ENCODE data around the gene SPDL1.

The SPDL1 gene

GRCh38 chr5:169567079-169567478 is 16.5 kb upstream of the SPDL1 start:
- no peak overlapping the region for H3K4me3 ChIP-seq (ENCODE audit: insufficient read depth, low read length, poor library complexity, severe bottlenecking)
- no peak overlapping the region for H3K27ac ChIP-seq (ENCODE audit: low read depth, low read length)
- no peaks in the 10 kb centered on the region for H3F3A ChIP-seq (ENCODE audit: insufficient read depth)
- H3K79me2 ChIP-seq (ENCODE audit: insufficient read depth, low read length): no peaks in the 10 kb centered on the region
- H3K9me3 ChIP-seq (ENCODE audit: insufficient read depth, low read length): no peaks in the 10 kb centered on the region
- H4K20me1 ChIP-seq (ENCODE audit: low read depth, low read length): no peaks in the 10 kb centered on the region
- H3K9me2 ChIP-seq (replicated peaks; ENCODE audit: insufficient read depth, low read length): no peaks in the 10 kb centered on the region
- no peak overlapping the region for H2AFZ ChIP-seq (ENCODE audit: low read depth, low read length, severe bottlenecking)
- no peaks in the 10 kb centered on the region for H3K36me3 ChIP-seq (ENCODE audit: low read length)
- TF ChIP-seq CTCF (IDR thresholded peaks at IDR 0.05; ENCODE audit: insufficient read depth, low read length, poor library complexity, severe bottlenecking) (no peak), EZH2phosphoT487 (conservative IDR thresholded peaks at IDR 0.05; ENCODE audit: low read length) (no peak)
- H3K27me3 ChIP-seq (ENCODE audit: low read length): no peaks in the 10 kb centered on the region
- H3K4me2 ChIP-seq (ENCODE audit: low read depth, low read length, poor library complexity, severe bottlenecking): no peak overlapping the region
- no peak overlapping the region for H3K9ac ChIP-seq (ENCODE audit: low read length)

- Histone ChIP-seq H3K27ac (ENCODE audit: low read depth, low read length) (no peak overlapping the region), H4K20me1 (ENCODE audit: low read depth, low read length) (no peaks in the 10 kb centered on the region), H3K4me2 (ENCODE audit: low read depth, low read length, poor library complexity, severe bottlenecking) (no peak overlapping the region), H2AFZ (ENCODE audit: low read depth, low read length, severe bottlenecking) (no peak overlapping the region), H3K36me3 (ENCODE audit: low read length) (no peaks in the 10 kb centered on the region), H3K9ac (ENCODE audit: low read length) (no peak overlapping the region), H3K79me2 (ENCODE audit: insufficient read depth, low read length) (no peaks in the 10 kb centered on the region), H3F3A (ENCODE audit: insufficient read depth) (no peaks in the 10 kb centered on the region), H3K9me3 (ENCODE audit: insufficient read depth, low read length) (no peaks in the 10 kb centered on the region), H3K4me3 (ENCODE audit: insufficient read depth, low read length, poor library complexity, severe bottlenecking) (no peak overlapping the region), H3K27me3 (ENCODE audit: low read length) (no peaks in the 10 kb centered on the region), H3K9me2 (replicated peaks; ENCODE audit: insufficient read depth, low read length) (no peaks in the 10 kb centered on the region)
- no peak for TF ChIP-seq CTCF (IDR thresholded peaks at IDR 0.05; ENCODE audit: insufficient read depth, low read length, poor library complexity, severe bottlenecking)
- TF ChIP-seq EZH2phosphoT487 (conservative IDR thresholded peaks at IDR 0.05; ENCODE audit: low read length): no peak
Observed at GRCh38 chr5:169569513-169569912, 14.1 kb upstream of the SPDL1 start.

GRCh38 chr5:169571355-169571754 is 12.2 kb upstream of the SPDL1 start:
- TF ChIP-seq EZH2phosphoT487 (conservative IDR thresholded peaks at IDR 0.05; ENCODE audit: low read length) (no peak), CTCF (IDR thresholded peaks at IDR 0.05; ENCODE audit: insufficient read depth, low read length, poor library complexity, severe bottlenecking) (no peak)
- no peaks in the 10 kb centered on the region for H3K36me3 ChIP-seq (ENCODE audit: low read length)
- H3K79me2 ChIP-seq (ENCODE audit: insufficient read depth, low read length): no peaks in the 10 kb centered on the region
- no peaks in the 10 kb centered on the region for H4K20me1 ChIP-seq (ENCODE audit: low read depth, low read length)
- no peaks in the 10 kb centered on the region for H3K9me3 ChIP-seq (ENCODE audit: insufficient read depth, low read length)
- H3F3A ChIP-seq (ENCODE audit: insufficient read depth): no peaks in the 10 kb centered on the region
- no peak overlapping the region for H3K4me2 ChIP-seq (ENCODE audit: low read depth, low read length, poor library complexity, severe bottlenecking)
- H3K9ac ChIP-seq (ENCODE audit: low read length): no peak overlapping the region
- no peak overlapping the region for H2AFZ ChIP-seq (ENCODE audit: low read depth, low read length, severe bottlenecking)
- no peak overlapping the region for H3K4me3 ChIP-seq (ENCODE audit: insufficient read depth, low read length, poor library complexity, severe bottlenecking)
- no peaks in the 10 kb centered on the region for H3K9me2 ChIP-seq (replicated peaks; ENCODE audit: insufficient read depth, low read length)
- no peak overlapping the region for H3K27ac ChIP-seq (ENCODE audit: low read depth, low read length)
- H3K27me3 ChIP-seq (ENCODE audit: low read length): no peaks in the 10 kb centered on the region

Data from SU-DHL-6 (cell line).